ENCODE results near the gene LGALS4. TPM values are rescaled to one million over a fixed set of nuclear protein-coding genes. Genes with fewer than 3 reads are reported as not detected.
"Not testable (repeated sequence)": the region's sequence is repeated elsewhere in the genome, so short reads cannot be mapped to it uniquely, and the experiment has no call there.

Gene LGALS4
- total RNA-seq, 1 donor from 2014 or later: 4.2 TPM

DNA sequence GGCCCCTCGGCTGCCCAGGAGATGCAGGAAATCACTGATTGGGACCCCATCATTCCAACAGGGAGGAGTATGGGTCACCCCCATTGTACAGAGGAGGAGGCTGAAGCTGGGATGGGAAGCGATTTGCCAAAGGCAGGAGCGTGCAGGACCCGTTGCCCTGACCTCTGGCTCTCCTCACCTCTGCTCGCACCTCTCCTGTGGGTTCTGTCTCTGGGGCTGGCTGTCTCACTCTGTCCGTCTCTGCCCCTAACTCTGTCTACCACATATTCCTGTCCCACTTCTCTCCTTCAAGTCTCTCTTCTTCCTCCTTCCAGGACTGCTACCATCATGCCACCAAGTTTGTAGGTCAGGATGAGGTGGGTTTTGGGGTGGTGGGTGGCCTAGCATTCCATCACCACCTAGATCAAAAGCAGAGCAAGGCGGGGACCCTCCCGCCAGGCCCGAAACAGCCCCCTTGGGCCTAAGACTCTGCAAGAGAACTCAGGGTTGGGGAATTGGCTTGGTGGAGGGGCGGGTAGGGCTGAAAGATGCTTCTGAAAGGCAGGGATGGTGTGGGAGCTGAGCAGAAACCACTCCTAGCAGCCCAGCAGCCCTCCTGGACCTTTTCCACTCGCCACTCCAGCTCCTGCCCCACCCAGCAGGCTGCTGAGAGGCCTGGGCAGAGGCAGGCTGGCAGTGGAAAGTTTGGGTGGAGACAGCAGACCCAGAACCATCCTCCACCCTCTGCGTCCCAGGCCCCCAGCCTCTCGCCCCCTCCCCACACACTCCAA is 38.4 kb downstream of the LGALS4 start:
- Histone ChIP-seq H3K4me3 (no peak overlapping the region), H3K4me1 (peaks cover 8% of the 10 kb centered on the region), H3K27me3 (ENCODE audit: low read depth) (no peaks in the 10 kb centered on the region), H3K9me3 (no peaks in the 10 kb centered on the region), H3K27ac (no peak overlapping the region), H3K36me3 (no peaks in the 10 kb centered on the region)
- intact Hi-C loops (cut with DNase I): no loop called here
- ATAC-seq (no peak), DNase-seq (no peak)
- no peak for TF ChIP-seq CTCF (IDR thresholded peaks at IDR 0.05)

DNA sequence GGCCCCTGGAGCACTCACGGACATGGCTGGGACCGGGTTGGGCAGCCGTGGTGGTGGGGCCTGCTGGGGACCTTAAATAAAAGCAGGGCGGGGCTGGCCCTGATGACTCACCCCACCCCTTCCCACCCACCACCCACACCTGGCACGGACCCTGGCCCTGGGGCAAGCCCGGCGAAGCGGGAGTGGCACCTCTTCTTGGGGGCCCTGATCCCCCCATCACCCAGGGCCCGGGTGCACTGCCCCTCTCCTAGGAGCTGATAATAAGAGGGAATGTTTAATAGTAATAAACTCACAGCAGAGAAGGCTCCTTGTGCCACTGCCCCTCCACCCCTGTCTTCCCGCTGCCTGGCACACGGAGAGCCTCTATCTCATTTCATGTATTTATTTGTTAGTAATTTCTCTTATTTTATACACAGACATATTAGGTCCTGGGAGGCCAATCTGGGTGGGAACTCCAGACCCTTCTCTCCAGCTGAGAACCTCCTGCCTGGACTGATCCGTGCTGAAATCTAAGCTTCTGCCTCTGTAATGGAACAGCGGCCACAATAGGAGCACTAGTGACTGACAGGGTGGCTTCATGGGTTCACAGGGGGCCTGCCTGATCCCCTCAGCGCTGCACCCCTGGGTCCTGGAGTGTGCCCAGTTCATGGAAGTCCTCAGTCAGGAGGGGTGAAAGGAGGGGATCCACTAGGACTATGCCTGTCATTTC is 39.1 kb downstream of the LGALS4 start, which contains the start of gene LGALS7:
Gene LGALS7 (minus strand): TSS at position 49 of the 709 bp plus-strand sequence. CDS start 25 bp downstream, at position 24.
- intact Hi-C loops (cut with DNase I): no loop called here
- ATAC-seq: no peak
- DNase-seq: no peak
- TF ChIP-seq CTCF (IDR thresholded peaks at IDR 0.05): no peak
- Histone ChIP-seq H3K4me1 (peaks cover 12% of the 10 kb centered on the region), H3K27ac (no peak within 1 kb of the TSS), H3K9me3 (no peaks in the 10 kb centered on the region), H3K36me3 (no peaks in the 10 kb centered on the region), H3K27me3 (ENCODE audit: low read depth) (no peaks in the 10 kb centered on the region), H3K4me3 (no peak within 1 kb of the TSS)

DNA sequence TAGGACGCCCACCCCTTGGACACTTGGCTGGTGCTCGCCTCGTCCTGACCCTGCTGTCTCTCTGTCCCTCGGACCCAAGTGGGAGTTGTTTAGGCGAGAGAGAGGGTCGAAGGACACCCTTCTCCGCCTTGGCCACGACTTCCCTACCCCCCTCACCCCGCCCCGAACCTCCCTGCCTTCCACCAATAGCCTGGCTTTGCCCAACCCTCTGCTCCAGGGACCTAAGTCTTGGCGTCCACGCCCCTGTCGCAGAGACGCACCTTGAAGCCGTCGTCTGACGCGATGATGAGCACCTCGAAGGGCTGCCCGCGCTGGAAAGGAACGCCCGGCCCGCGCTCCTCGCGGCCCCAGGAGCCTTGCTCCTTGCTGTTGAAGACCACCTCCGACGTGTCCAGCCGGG is 41.2 kb downstream of the LGALS4 start:
- H3K36me3 ChIP-seq; H3K27me3 ChIP-seq (ENCODE audit: low read depth); intact Hi-C loops (cut with DNase I); H3K4me3 ChIP-seq; DNase-seq; H3K9me3 ChIP-seq; H3K27ac ChIP-seq: not testable (repeated sequence)
- peak in 1 of 2 donors; percentile 34 for ATAC-seq
- H3K4me1 ChIP-seq: peaks cover 12% of the 10 kb centered on the region

DNA sequence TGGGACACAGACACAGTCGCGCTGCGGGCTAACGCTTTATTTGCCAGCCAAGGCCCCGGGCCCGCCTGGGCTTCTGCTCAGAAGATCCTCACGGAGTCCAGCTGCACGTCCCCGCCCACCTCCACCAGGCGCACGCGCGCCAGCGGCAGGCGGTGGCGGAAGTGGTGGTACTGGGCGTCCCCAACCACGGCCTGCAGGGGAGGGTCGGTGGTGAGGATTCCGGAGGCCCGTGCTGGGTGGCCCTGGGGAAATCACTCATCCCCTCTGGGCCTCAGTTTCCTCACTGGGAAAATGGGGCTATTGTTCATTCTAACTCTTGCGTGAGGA is 41.8 kb downstream of the LGALS4 start:
- H3K27ac ChIP-seq; intact Hi-C loops (cut with DNase I): not testable (repeated sequence)
- ATAC-seq: peak; percentile 93 to 94

GRCh38 chr19:38770228-38770948 is 42.4 kb downstream of the LGALS4 start:
- H3K4me3 ChIP-seq: peak overlapping the region; percentile 42
- H3K27ac ChIP-seq: peak overlapping the region; percentile 74
- ATAC-seq: peak; percentile 47 to 49
- H3K36me3 ChIP-seq; intact Hi-C loops (cut with DNase I); H3K9me3 ChIP-seq; H3K27me3 ChIP-seq (ENCODE audit: low read depth); DNase-seq: not testable (repeated sequence)
- peaks cover 12% of the 10 kb centered on the region for H3K4me1 ChIP-seq

More for the DNA sequence above, 41.8 kb downstream of the LGALS4 start:
- not testable (repeated sequence) for H3K9me3 ChIP-seq; DNase-seq; H3K36me3 ChIP-seq; H3K27me3 ChIP-seq (ENCODE audit: low read depth); H3K4me3 ChIP-seq
- peaks cover 12% of the 10 kb centered on the region for H3K4me1 ChIP-seq

GRCh38 chr19:38769635-38770211 is 43.0 kb downstream of the LGALS4 start:
- Histone ChIP-seq H3K27ac (peak overlapping the region; percentile 74), H3K4me1 (peaks cover 12% of the 10 kb centered on the region), H3K9me3 (no peaks in the 10 kb centered on the region), H3K36me3 (no peaks in the 10 kb centered on the region), H3K4me3 (peak overlapping the region; percentile 42), H3K27me3 (ENCODE audit: low read depth) (no peaks in the 10 kb centered on the region)
- intact Hi-C loops (cut with DNase I): no loop called here
- peak; percentile 87 for TF ChIP-seq CTCF (IDR thresholded peaks at IDR 0.05)
- DNase-seq (peak; percentile 95), ATAC-seq (peak; percentile 86 to 94)

All from lower lobe of right lung (tissue), 2 donors.